Measurements from ENCODE around the gene TRIO.

The TRIO gene

DNA sequence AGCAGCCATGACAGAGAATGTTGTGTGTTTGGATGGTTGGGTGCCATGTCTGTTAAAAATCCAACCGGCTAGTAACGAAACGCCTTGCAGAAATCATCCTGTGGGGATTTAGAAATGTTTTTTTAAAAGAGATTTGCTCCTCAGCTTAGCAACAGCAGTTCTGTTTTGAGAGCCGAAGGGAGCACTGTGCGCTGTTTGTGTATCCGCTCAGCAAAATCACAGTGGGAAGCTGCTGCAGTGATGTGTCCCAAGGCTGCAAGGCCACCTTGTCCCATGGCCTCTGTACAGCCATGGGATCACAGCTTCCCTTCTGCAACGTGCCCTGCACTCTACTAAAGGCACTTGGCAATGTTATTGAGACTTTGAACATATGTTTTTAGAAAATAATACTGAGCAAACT, 40.9 kb downstream of the TRIO start:
- in situ Hi-C loops (cut with HindIII; ENCODE audit: low sequenced_read_pairs): no loop called here
- TF ChIP-seq, protein P1, sequence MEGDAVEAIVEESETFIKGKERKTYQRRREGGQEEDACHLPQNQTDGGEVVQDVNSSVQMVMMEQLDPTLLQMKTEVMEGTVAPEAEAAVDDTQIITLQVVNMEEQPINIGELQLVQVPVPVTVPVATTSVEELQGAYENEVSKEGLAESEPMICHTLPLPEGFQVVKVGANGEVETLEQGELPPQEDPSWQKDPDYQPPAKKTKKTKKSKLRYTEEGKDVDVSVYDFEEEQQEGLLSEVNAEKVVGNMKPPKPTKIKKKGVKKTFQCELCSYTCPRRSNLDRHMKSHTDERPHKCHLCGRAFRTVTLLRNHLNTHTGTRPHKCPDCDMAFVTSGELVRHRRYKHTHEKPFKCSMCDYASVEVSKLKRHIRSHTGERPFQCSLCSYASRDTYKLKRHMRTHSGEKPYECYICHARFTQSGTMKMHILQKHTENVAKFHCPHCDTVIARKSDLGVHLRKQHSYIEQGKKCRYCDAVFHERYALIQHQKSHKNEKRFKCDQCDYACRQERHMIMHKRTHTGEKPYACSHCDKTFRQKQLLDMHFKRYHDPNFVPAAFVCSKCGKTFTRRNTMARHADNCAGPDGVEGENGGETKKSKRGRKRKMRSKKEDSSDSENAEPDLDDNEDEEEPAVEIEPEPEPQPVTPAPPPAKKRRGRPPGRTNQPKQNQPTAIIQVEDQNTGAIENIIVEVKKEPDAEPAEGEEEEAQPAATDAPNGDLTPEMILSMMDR (IDR thresholded peaks at IDR 0.05; ENCODE audit: low read depth, low read length, missing control alignments): no peak
- DNase-seq (ENCODE audit: low read depth): no peak
- H3K4me3 ChIP-seq (ENCODE audit: low read depth, low read length): peak overlapping the region; percentile 5

- in situ Hi-C loops (cut with HindIII; ENCODE audit: low sequenced_read_pairs): no loop called here
- TF ChIP-seq, protein P1 (IDR thresholded peaks at IDR 0.05; ENCODE audit: low read depth, low read length, missing control alignments): no peak
- H3K4me3 ChIP-seq (ENCODE audit: low read depth, low read length): no peak overlapping the region
- DNase-seq (ENCODE audit: low read depth): no peak
Measured at GRCh38 chr5:14184725-14185124, 41.6 kb downstream of the TRIO start.

DNA sequence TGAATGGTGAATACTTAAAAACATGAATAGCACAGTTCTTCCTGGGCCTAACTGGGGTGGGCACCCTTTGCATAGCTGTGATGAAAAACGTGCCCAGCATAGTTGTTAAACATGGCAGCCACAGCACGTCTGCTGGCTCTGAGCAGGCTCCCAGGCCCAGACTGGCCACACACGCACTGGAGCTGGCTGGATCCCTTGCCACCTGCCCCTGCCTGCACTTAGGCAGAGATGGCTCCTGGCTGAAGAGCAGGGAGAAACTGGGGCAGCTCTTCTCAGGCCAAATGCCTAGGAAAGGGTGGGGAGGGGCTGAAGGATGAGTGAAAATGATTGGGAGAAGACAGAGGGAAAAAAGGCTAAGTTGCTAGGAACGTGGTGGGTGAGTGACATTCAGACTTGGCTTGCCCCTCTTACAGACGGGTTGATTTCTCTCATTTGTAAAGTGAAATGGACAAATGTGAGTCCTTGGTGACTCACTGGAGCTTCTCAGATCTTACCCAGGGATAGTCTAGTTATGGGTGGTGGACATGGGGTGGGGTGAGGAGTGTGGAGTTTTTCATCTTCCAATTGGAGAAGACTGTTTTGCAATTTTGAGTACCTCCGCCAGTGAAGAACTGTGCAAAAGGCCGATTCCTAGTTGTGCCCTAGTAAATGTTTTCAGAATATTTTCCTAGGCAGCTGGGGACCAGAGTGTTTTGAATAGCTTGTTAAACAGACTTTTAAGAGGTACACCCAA, 42.4 kb downstream of the TRIO start:
- no peak for DNase-seq (ENCODE audit: low read depth)
- TF ChIP-seq, protein P1 (IDR thresholded peaks at IDR 0.05; ENCODE audit: low read depth, low read length, missing control alignments): no peak
- no peak overlapping the region for H3K4me3 ChIP-seq (ENCODE audit: low read depth, low read length)
- in situ Hi-C loops (cut with HindIII; ENCODE audit: low sequenced_read_pairs): no loop called here

DNA sequence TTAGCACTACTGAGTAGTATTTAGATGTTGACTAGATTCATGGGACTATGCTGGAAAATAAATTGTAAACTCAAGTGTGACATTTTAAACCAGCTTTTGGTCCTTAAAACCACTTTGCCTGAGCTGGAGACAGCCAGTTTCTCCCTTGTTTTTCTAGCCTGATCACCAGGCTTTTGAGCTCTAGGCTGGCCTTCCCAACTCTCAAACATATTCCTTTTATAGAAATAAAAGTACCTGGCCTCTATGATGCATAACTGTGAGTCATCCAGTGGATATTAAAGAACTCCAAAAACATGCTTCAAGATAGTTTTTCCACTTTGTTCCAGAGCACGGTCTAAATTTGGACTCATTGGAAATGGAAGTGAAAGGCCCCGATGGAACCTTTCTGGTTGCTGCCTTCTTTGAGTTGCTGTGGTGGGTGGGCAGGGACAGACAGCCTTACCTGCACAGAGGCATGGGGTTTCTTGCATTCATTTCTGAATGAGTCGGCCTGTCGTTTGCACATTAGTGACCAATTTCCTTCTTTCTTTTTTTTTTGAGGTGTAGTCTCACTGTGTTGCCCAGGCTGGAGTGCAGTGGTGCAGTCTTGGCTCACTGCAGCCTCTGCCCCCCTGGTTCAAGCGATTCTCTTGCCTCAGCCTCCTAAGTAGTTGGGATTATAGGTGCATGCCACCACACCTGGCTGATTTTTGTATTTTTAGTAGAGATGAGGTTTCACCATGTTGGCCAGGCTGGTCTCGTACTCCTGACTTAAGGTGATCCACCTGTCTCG, 43.1 kb downstream of the TRIO start:
- in situ Hi-C loops (cut with HindIII; ENCODE audit: low sequenced_read_pairs): no loop called here
- no peak overlapping the region for H3K4me3 ChIP-seq (ENCODE audit: low read depth, low read length)
- peak; percentile 65 for DNase-seq (ENCODE audit: low read depth)
- TF ChIP-seq, protein P1 (IDR thresholded peaks at IDR 0.05; ENCODE audit: low read depth, low read length, missing control alignments): no peak

DNA sequence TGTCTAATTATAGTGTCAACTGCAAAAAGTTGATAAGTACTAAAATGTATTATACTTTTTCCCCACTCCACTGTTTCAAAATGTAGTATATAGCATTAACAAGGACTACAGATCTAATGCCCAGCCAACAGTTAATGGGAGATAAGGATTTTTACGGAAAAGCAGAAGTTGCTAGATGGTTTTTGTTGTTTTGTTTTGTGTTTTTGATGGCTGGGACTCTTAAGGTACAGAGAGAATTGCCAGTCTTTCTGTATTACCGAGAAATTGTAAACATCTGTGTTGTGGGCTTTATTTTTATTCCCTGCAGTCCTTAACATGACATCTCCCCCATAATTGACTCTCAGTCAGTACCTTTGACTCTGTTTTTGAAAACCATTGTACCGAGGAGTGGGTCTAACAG, 44.0 kb downstream of the TRIO start:
- in situ Hi-C loops (cut with HindIII; ENCODE audit: low sequenced_read_pairs): no loop called here
- DNase-seq (ENCODE audit: low read depth): no peak
- TF ChIP-seq, protein P1 (IDR thresholded peaks at IDR 0.05; ENCODE audit: low read depth, low read length, missing control alignments): no peak
- no peak overlapping the region for H3K4me3 ChIP-seq (ENCODE audit: low read depth, low read length)

DNA sequence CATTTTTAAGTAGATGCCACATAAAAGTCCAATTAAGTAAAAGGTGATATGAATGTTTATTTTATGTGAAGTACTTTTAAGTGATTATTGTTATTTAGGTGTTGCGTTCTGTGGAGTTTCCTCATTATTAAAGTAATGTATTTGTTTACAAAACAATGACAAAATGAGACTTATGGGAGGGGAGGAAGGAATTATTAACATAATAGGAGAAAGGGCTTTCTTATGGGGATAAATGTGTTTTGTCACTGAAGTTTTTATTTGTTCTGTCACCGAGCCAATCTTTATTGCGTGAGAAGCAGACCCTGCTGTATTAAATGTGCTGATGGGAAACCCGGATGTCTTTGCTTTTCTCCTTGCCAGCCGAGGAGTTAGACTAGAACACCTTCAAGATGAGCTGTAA, 44.5 kb downstream of the TRIO start:
- in situ Hi-C loops (cut with HindIII; ENCODE audit: low sequenced_read_pairs): no loop called here
- DNase-seq (ENCODE audit: low read depth): no peak
- H3K4me3 ChIP-seq (ENCODE audit: low read depth, low read length): no peak overlapping the region
- TF ChIP-seq, protein P1 (IDR thresholded peaks at IDR 0.05; ENCODE audit: low read depth, low read length, missing control alignments): no peak

Measured in astrocyte of the cerebellum (primary cell).